Measurements from ENCODE around the gene CSH1.
"Not testable (repeated sequence)": the region's sequence is repeated elsewhere in the genome, so short reads cannot be mapped to it uniquely, and the experiment has no call there.

CSH1 gene

GRCh38 chr17:63928172-63928666 lies 31.8 kb upstream of the CSH1 start:
- no peak for DNase-seq

GRCh38 chr17:63927464-63928171 lies 31.2 kb upstream of the CSH1 start:
- no peak for DNase-seq

GRCh38 chr17:63926164-63926563 lies 29.8 kb upstream of the CSH1 start:
- no peak for DNase-seq

GRCh38 chr17:63925615-63926014 lies 29.2 kb upstream of the CSH1 start:
- no peak for DNase-seq

- not testable (repeated sequence) for DNase-seq
These were observed 26.0 kb upstream of the CSH1 start for GRCh38 chr17:63922402-63922801.

- DNase-seq, result not testable (repeated sequence)
These were observed 24.4 kb upstream of the CSH1 start for GRCh38 chr17:63920779-63921178.

- not testable (repeated sequence) for DNase-seq
These were observed 23.7 kb upstream of the CSH1 start for GRCh38 chr17:63920050-63920449.

GRCh38 chr17:63919311-63919723 lies 22.9 kb upstream of the CSH1 start:
- peak; percentile 46 to 79 (median 53) for DNase-seq

- DNase-seq, result not testable (repeated sequence)
These were observed 22.5 kb upstream of the CSH1 start, which contains the start of gene GH1 for GRCh38 chr17:63918789-63919305. Gene GH1 (minus strand): TSS chr17:63918839. CDS start chr17:63918776, 63 bp downstream.

- DNase-seq, result no peak
These were observed 21.9 kb upstream of the CSH1 start for GRCh38 chr17:63918305-63918704.

GRCh38 chr17:63917646-63918045 lies 21.3 kb upstream of the CSH1 start:
- no peak for DNase-seq

- DNase-seq, result not testable (repeated sequence)
These were observed 20.8 kb upstream of the CSH1 start for GRCh38 chr17:63917206-63917605.

- no peak for DNase-seq
These were observed 20.3 kb upstream of the CSH1 start for GRCh38 chr17:63916566-63917185.

- DNase-seq, result not testable (repeated sequence)
These were observed 19.4 kb upstream of the CSH1 start for GRCh38 chr17:63915753-63916152.

- DNase-seq, result no peak
These were observed 18.1 kb upstream of the CSH1 start for GRCh38 chr17:63914471-63914870.

GRCh38 chr17:63911657-63912100 lies 15.3 kb upstream of the CSH1 start:
- peak; percentile 4 to 75 (median 45) for DNase-seq

- DNase-seq, result no peak
These were observed 14.8 kb upstream of the CSH1 start, which contains the start of gene CSHL1 for GRCh38 chr17:63911041-63911635. Gene CSHL1 (minus strand): TSS chr17:63911258. CDS start chr17:63911196, 62 bp downstream.

- DNase-seq, result no peak
These were observed 13.7 kb upstream of the CSH1 start for GRCh38 chr17:63910096-63910495.

- DNase-seq, result not testable (repeated sequence)
These were observed 13.2 kb upstream of the CSH1 start for GRCh38 chr17:63909586-63909985.

- DNase-seq, result not testable (repeated sequence)
These were observed 10.9 kb upstream of the CSH1 start for GRCh38 chr17:63907161-63907778.

GRCh38 chr17:63904796-63905195 lies 8.4 kb upstream of the CSH1 start:
- DNase-seq, result not testable (repeated sequence)

- DNase-seq, result peak in 3 of 6 experiments; percentile 5 to 49 (median 35)
These were observed 7.4 kb upstream of the CSH1 start for GRCh38 chr17:63903787-63904201.

GRCh38 chr17:63901971-63902370 lies 5.6 kb upstream of the CSH1 start:
- not testable (repeated sequence) for DNase-seq
